ENCODE measurements around the gene ABHD3. TPM values are rescaled to one million over a fixed set of nuclear protein-coding genes. Genes with fewer than 3 reads are reported as not detected.
"Not testable (repeated sequence)": the region's sequence is repeated elsewhere in the genome, so short reads cannot be mapped to it uniquely, and the experiment has no call there.

ABHD3 gene
- total RNA-seq = 6.0 TPM
- long read RNA-seq, partial matches to known transcripts = 0 of 11 reads
- long read RNA-seq, other reads (novel, unspliced or antisense) = 5 of 11 reads

GRCh38 chr18:21704603-21705364, at the start of gene ABHD3:
TSS of gene ABHD3 (minus strand) at chr18:21704774. CDS start at chr18:21704665, 109 bp downstream.
- intact Hi-C loops (cut with micrococcal nuclease) = no loop called here
- ATAC-seq (peak; percentile 99), DNase-seq (peak; percentile 97)

GRCh38 chr18:21747764-21748693, 43.5 kb upstream of the ABHD3 start:
- ATAC-seq = no peak
- intact Hi-C loops (cut with micrococcal nuclease) = no loop called here
- DNase-seq = no peak

- ATAC-seq = no peak
- intact Hi-C loops (cut with micrococcal nuclease) = no loop called here
Observed at GRCh38 chr18:21747268-21747667, 42.7 kb upstream of the ABHD3 start.

GRCh38 chr18:21745231-21745630, 40.7 kb upstream of the ABHD3 start:
- no peak for DNase-seq
- intact Hi-C loops (cut with micrococcal nuclease) = no loop called here

More at GRCh38 chr18:21747268-21747667, 42.7 kb upstream of the ABHD3 start:
- no peak for DNase-seq

GRCh38 chr18:21743166-21743832, 38.7 kb upstream of the ABHD3 start:
- DNase-seq (no peak), ATAC-seq (no peak)
- intact Hi-C loops (cut with micrococcal nuclease) = no loop called here

More at GRCh38 chr18:21745231-21745630, 40.7 kb upstream of the ABHD3 start:
- no peak for ATAC-seq

GRCh38 chr18:21742315-21742687, 37.7 kb upstream of the ABHD3 start:
- DNase-seq (no peak), ATAC-seq (no peak)
- intact Hi-C loops (cut with micrococcal nuclease) = no loop called here

- intact Hi-C loops (cut with micrococcal nuclease) = no loop called here
- no peak for ATAC-seq
- DNase-seq = peak; percentile 61
Observed at GRCh38 chr18:21741562-21742314, 37.2 kb upstream of the ABHD3 start.

- no peak for DNase-seq
Observed at GRCh38 chr18:21741312-21741561, 36.7 kb upstream of the ABHD3 start.

GRCh38 chr18:21740538-21741311, 36.2 kb upstream of the ABHD3 start, which contains the start of gene MIB1:
TSS of gene MIB1 (plus strand) at chr18:21740792. CDS start at chr18:21741584, 792 bp downstream.
- peak; percentile 99 for ATAC-seq
- peak; percentile 99 for DNase-seq
- intact Hi-C loops (cut with micrococcal nuclease) = no loop called here

More at GRCh38 chr18:21741312-21741561, 36.7 kb upstream of the ABHD3 start:
- ATAC-seq = no peak
- intact Hi-C loops (cut with micrococcal nuclease) = no loop called here

- DNase-seq (peak; percentile 36), ATAC-seq (peak; percentile 0)
- intact Hi-C loops (cut with micrococcal nuclease) = no loop called here
Observed at GRCh38 chr18:21739604-21740537, 35.3 kb upstream of the ABHD3 start.

- intact Hi-C loops (cut with micrococcal nuclease); DNase-seq; ATAC-seq: not testable (repeated sequence)
Observed at GRCh38 chr18:21736926-21737325, 32.4 kb upstream of the ABHD3 start.

GRCh38 chr18:21735452-21736015, 31.0 kb upstream of the ABHD3 start:
- ATAC-seq (no peak), DNase-seq (peak; percentile 38)
- intact Hi-C loops (cut with micrococcal nuclease) = no loop called here

- intact Hi-C loops (cut with micrococcal nuclease) = no loop called here
- ATAC-seq (no peak), DNase-seq (no peak)
Observed at GRCh38 chr18:21733011-21733410, 28.4 kb upstream of the ABHD3 start.

GRCh38 chr18:21727702-21728101, 23.1 kb upstream of the ABHD3 start:
- ATAC-seq = no peak
- intact Hi-C loops (cut with micrococcal nuclease) = no loop called here

GRCh38 chr18:21725201-21725600, 20.6 kb upstream of the ABHD3 start:
- no peak for ATAC-seq
- intact Hi-C loops (cut with micrococcal nuclease) = no loop called here
- DNase-seq = no peak

More at GRCh38 chr18:21727702-21728101, 23.1 kb upstream of the ABHD3 start:
- DNase-seq = no peak

- intact Hi-C loops (cut with micrococcal nuclease) = no loop called here
- ATAC-seq = no peak
- DNase-seq = no peak
Observed at GRCh38 chr18:21722687-21723086, 18.1 kb upstream of the ABHD3 start.

- intact Hi-C loops (cut with micrococcal nuclease) = no loop called here
- DNase-seq (no peak), ATAC-seq (no peak)
Observed at GRCh38 chr18:21714474-21714873, 9.9 kb upstream of the ABHD3 start.

Data from left ventricle myocardium superior (tissue), 1 donor.